OCI-LY1 (cell line): ENCODE results near the gene NOM1.

Experiments
- CTCF ChIP-seq: fragments of 200-600 bp; sonication (generic), shearing (Covaris generic); IDR thresholded peaks from 2 replicates; pipeline ENCODE4 v1.5.1; 2017; ENCODE audit warnings: mild to moderate bottlenecking, antibody characterized with exemption, low read length, moderate library complexity, mixed read lengths
- EZH2 ChIP-seq: fragments of 200-600 bp; sonication (generic), shearing (Covaris generic); IDR thresholded peaks from 2 replicates; pipeline ENCODE4 v1.8.0; 2017; ENCODE audit warnings: borderline replicate concordance, mixed run types, mild to moderate bottlenecking, antibody characterized with exemption, low read length, moderate library complexity, mixed read lengths

DNA sequence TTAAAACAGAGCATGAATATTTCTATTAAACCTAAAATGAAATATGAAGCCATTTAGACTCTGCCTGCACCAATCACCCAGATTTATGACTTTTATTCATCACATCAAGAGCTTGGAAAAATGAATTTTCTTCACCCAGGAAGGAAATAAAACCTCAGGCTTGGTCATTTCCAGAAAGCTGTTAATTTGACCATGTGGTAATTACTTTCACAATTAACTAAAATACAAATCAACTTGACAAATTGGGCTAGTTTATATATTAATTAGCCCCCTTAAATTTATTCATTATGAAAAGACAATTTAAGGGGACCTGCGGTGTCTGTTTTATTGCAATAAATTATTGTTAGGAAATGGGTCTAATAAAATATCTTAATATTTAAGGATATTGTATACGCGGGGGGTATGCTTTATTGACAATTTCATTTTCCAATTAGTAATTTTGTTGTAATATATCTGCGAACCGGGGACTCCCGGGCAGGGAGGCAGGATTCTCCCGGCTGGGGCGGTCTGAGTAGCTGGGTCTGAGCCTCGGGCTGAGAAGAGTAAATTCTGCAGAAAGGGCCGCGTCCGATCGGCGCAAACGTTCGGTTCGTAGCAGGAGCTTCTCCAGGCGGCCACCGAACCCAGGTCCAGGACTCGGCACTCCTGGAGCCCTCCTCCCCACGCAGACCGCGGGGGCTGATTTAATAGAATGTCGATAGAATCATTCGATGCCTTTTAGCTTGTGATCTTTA, 70.4 kb downstream of the NOM1 start:
- no peak for TF ChIP-seq CTCF
- no peak for TF ChIP-seq EZH2
